K562 treated with DMSO at 1 percent for 48 hours (cell line): Measurements from ENCODE around the gene TPRG1L. TPM values are rescaled to one million over a fixed set of nuclear protein-coding genes. Genes with fewer than 3 reads are reported as not detected.

ENCODE experiments used
- total RNA-seq: library from RNA; unstranded; fragments of 300-600 nt; gene quantifications from 2 replicates; pipeline ENCODE4 v1.2.3, GENCODE V29; 2022; ENCODE audit warnings: low replicate concordance; ENCODE audit errors: extremely low read depth

Gene TPRG1L
- total RNA-seq, result not detected in 2 replicates

DNA sequence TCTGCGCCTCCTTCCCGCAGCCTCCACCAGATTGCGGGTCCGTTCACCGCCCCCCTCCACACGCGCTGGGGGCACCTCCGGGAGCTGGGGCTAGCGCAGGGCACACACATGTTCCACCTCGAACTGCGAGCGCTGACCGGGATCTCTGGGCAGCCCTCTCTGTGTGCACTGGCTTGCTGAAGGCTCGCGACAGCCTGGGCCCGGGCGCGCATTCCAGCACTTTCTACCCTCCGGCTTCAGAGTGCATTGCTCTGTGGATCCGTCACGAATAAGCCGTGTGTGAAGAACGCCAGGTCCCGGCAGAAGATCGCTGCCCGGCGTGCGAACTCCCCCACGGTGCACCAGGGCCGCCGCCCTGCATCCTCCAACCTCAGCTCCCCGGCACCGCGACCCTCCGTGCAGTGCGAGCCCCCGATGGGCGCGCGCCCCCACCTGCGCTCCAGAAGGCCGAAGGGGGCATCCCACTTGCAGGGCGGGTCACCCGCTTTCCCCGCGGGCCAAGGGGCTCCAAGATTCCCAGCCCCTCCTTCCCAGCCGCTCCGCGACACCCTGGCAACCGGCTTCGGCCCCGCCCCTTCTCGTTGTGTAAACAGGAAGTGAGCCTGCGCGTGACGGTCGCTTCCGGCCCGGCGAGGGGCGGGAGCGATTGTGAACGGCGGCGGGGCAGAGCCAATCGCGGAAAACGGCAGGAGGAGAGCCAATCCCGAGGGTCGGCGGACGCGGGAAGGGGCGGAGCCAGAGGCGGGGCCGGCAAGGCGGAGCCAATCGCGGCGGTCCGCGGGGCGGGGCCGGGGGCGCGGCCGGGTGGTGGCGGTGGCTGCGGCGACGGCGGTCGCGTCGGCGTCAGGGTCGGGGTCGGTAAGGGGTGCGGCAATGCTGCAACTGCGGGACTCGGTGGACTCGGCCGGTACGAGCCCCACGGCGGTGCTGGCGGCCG lies at the start of gene TPRG1L:
Gene TPRG1L (plus strand): TSS at position 816 of the 937 bp plus-strand sequence. CDS start 58 bp downstream, at position 874.

DNA sequence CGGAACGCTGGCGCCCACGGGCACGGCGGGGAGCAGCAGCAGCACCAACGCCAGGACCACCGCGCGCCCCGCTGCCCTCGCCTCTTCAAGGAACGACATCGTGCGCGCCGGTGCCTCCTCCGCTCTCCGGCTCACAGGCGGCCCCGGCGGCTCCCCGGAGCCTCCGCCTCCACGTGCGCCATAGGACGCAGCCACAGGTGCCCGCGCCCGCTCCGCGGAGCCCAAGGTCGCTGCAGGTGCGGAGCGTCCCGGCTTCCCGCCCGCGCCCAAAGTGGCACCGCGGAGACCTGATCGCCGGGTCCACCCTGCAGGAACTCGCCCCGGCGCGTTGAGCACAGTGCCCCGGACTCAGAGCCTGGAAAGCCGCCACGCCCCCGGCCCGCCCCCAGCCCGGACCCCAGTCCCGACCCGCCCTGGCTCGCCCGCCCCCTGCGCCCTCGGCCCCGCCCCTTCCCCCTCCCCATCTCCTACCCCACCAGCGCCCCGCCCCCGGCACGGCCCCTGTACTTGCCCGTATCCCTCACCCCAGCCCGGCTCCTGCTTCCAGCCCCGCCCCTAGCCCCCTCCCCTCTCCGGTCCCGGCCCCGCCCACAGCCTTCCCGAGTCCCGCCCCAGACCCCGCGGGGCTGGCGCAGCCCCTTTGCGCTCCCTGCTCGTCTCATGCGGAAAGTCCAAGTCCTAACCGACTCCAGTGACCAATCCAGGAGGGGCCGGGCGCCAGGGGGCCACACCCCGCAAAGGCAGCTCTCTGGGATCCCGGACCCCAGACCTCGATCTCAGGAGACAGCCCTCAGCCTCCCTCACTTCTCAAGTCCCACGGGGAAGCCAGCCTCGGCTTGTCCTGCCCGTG lies 13.4 kb upstream of the TPRG1L start, which contains the start of gene MEGF6:
Gene MEGF6 (minus strand): TSS at position 339 of the 850 bp plus-strand sequence. CDS start 240 bp downstream, at position 99.

DNA sequence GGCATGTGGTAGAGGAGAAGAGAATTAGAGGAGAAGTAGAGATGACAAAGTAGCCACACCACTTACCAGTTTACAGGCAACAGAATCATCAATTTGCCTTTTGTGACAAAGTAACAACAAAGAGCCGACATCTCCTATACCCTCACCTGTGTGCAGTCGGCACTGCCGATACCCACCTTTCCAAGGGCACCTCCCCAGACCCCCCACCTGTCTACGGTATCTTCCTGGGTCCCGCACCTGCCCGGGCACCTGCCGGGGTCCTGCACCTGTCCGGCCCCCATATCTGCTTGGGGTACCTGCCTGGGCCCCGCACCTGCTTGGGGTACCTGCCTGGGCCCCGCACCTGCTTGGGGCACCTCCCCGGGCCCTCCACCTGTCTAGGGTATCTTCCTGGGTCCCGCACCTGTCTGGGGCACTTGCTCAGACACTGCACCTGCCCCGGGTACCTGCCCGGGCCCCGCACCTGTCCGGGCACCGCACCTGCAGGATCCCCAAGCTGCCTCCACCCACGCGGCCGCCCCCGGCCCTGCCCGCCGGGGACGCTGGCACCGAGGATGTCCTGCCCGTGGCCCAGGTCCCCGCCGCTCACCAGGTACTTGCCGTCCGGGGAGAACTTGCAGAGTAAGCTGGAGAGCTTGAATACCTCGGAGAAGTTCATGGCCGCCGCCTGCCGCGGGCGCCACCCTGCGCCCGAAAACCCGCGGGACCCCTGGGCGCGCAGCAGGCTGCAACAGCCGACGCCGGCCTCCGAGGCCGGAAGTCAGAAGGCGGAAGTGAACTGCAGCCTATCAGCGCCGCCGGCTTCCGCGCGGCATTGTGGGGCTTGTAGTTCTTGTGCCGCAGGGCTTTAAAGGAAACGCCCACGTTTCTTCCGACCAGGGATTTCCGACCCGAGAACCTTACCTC lies 24.8 kb downstream of the TPRG1L start, which contains the start of gene WRAP73:
Gene WRAP73 (minus strand): TSS at position 762 of the 906 bp plus-strand sequence. CDS start 104 bp downstream, at position 658.

DNA sequence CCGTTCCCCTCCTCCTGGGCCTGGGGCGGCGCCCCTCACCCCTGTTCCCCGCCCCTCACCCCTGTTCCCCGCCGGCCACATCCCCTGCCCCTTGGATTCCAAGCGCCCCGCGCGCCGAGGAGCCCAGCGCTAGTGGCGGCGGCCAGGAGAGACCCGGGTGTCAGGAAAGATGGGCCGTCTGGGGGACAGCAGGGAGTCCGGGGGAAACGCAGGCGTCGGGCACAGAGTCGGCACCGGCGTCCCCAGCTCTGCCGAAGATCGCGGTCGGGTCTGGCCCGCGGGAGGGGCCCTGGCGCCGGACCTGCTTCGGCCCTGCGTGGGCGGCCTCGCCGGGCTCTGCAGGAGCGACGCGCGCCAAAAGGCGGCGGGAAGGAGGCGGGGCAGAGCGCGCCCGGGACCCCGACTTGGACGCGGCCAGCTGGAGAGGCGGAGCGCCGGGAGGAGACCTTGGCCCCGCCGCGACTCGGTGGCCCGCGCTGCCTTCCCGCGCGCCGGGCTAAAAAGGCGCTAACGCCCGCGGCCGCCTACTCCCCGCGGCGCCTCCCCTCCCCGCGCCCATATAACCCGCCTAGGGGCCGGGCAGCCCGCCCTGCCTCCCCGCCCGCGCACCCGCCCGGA lies 27.2 kb downstream of the TPRG1L start, which contains the start of gene TP73:
Gene TP73 (plus strand): TSS at position 587 of the 618 bp plus-strand sequence. CDS start 29,850 bp downstream, outside the sequence.

Other genes starting within 250 kb of the TPRG1L start
- not detected in 2 replicates for gene ARHGEF16, start 170.3 kb upstream of the TPRG1L start, total RNA-seq
- gene MEGF6, start 13.5 kb upstream of the TPRG1L start, total RNA-seq, result not detected in 2 replicates
- gene WRAP73, start 25.1 kb downstream of the TPRG1L start, total RNA-seq, result not detected in 2 replicates
- not detected in 2 replicates for gene TP73, start 27.5 kb downstream of the TPRG1L start, total RNA-seq
- not detected in 2 replicates for gene CCDC27, start 127.4 kb downstream of the TPRG1L start, total RNA-seq
- gene SMIM1, start 147.7 kb downstream of the TPRG1L start, total RNA-seq, result not detected in 2 replicates
- gene LRRC47, start 171.5 kb downstream of the TPRG1L start, total RNA-seq, result not detected in 2 replicates
- not detected in 2 replicates for gene CEP104, start 232.2 kb downstream of the TPRG1L start, total RNA-seq
- not detected in 2 replicates for gene DFFB, start 232.5 kb downstream of the TPRG1L start, total RNA-seq